Neural cell (in vitro differentiated cells): ENCODE measurements around the gene PCLO. TPM values are rescaled to one million over a fixed set of nuclear protein-coding genes. Genes with fewer than 3 reads are reported as not detected.

ENCODE experiments used
- H2AFZ ChIP-seq: fragments of 200-600, 300-800 bp; sonication (generic), shearing (Covaris generic); 2 replicates; pipeline ENCODE4 v1.6.0; 2014; ENCODE audit warnings: low read depth, mild to moderate bottlenecking, antibody characterized with exemption, low read length, moderate library complexity
- H3F3A ChIP-seq: fragments of 200-600 bp; shearing (Covaris generic); 2 replicates; pipeline ENCODE4 v1.6.1; 2016; ENCODE audit warnings: mild to moderate bottlenecking, moderate library complexity, mixed read lengths, antibody characterized with exemption, low read length; ENCODE audit not compliant: insufficient read depth, poor library complexity, severe bottlenecking
- H3K27ac ChIP-seq: fragments of 200-600, 300-800 bp; sonication (generic), shearing (Covaris generic); 2 replicates; pipeline ENCODE4 v1.5.1; 2014; ENCODE audit warnings: mild to moderate bottlenecking, low read length, moderate library complexity
- H3K27me3 ChIP-seq: fragments of 300-800, 200-600 bp; sonication (generic), shearing (Covaris generic); 2 replicates; pipeline ENCODE4 v1.6.0; 2014; ENCODE audit warnings: mild to moderate bottlenecking, low read depth, low read length, moderate library complexity; ENCODE audit not compliant: insufficient read depth
- H3K36me3 ChIP-seq: fragments of 300-800, 200-600 bp; sonication (generic), shearing (Covaris generic); 2 replicates; pipeline ENCODE4 v1.5.1; 2014; ENCODE audit warnings: mild to moderate bottlenecking, antibody characterized with exemption, low read length, moderate library complexity; ENCODE audit not compliant: insufficient read depth
- H3K4me2 ChIP-seq: fragments of 300-800, 200-600 bp; sonication (generic), shearing (Covaris generic); 2 replicates; pipeline ENCODE4 v1.6.0; 2014; ENCODE audit warnings: mild to moderate bottlenecking, low read length
- H3K4me3 ChIP-seq: fragments of 300-800, 200-600 bp; sonication (generic), shearing (Covaris generic); 2 replicates; pipeline ENCODE4 v1.5.1; 2014; ENCODE audit warnings: mild to moderate bottlenecking, low read length, moderate library complexity
- H3K79me2 ChIP-seq: fragments of 200-600 bp; shearing (Covaris generic); replicated peaks from 2 replicates; pipeline ENCODE4 v1.6.0; 2014; ENCODE audit warnings: mild to moderate bottlenecking, low read length, moderate library complexity; ENCODE audit not compliant: insufficient read depth
- H3K9ac ChIP-seq: fragments of 300-800, 200-600 bp; sonication (generic), shearing (Covaris generic); 2 replicates; pipeline ENCODE4 v1.6.1; 2016; ENCODE audit warnings: mild to moderate bottlenecking, low read length, mixed read lengths
- H3K9me2 ChIP-seq: fragments of 200-600 bp; shearing (Covaris generic); 2 replicates; pipeline ENCODE4 v1.6.1; 2016; ENCODE audit warnings: mild to moderate bottlenecking, low read length, mixed read lengths; ENCODE audit not compliant: insufficient read depth
- H3K9me3 ChIP-seq: fragments of 200-600, 300-800 bp; sonication (generic), shearing (Covaris generic); 2 replicates; pipeline ENCODE4 v1.6.1; 2016; ENCODE audit warnings: mild to moderate bottlenecking, mixed run types, low read length, moderate library complexity, mixed read lengths
- H4K20me1 ChIP-seq: fragments of 200-600 bp; shearing (Covaris generic); 2 replicates; pipeline ENCODE4 v1.6.1; 2016; ENCODE audit warnings: mild to moderate bottlenecking, mixed run types; ENCODE audit not compliant: insufficient read depth
- CTCF ChIP-seq: fragments of 450-650 bp; IDR thresholded peaks from 2 replicates; pipeline ENCODE4 v1.5.1; 2014; ENCODE audit warnings: antibody characterized with exemption, mild to moderate bottlenecking, moderate library complexity; ENCODE audit not compliant: poor library complexity, severe bottlenecking
- EP300 ChIP-seq: fragments of 450-650 bp; conservative IDR thresholded peaks from 2 replicates; pipeline ENCODE4 v1.6.1; 2014; ENCODE audit warnings: antibody characterized with exemption, mild to moderate bottlenecking, moderate library complexity; ENCODE audit not compliant: poor library complexity, severe bottlenecking
- MXI1 ChIP-seq: fragments of 450-650 bp; conservative IDR thresholded peaks from 2 replicates; pipeline ENCODE4 v1.6.1; 2014; ENCODE audit warnings: antibody characterized with exemption, mild to moderate bottlenecking; ENCODE audit not compliant: poor library complexity, severe bottlenecking
- POLR2AphosphoS5 ChIP-seq: IDR thresholded peaks from 2 replicates; pipeline ENCODE4 v1.6.1; 2012
- RAD21 ChIP-seq: fragments of 450-650 bp; conservative IDR thresholded peaks from 2 replicates; pipeline ENCODE4 v1.6.1; 2014; ENCODE audit warnings: antibody characterized with exemption, mild to moderate bottlenecking, moderate library complexity
- SMC3 ChIP-seq: fragments of 450-650 bp; conservative IDR thresholded peaks from 2 replicates; pipeline ENCODE4 v1.6.1; 2014; ENCODE audit warnings: antibody characterized with exemption, mild to moderate bottlenecking, moderate library complexity; ENCODE audit not compliant: poor library complexity
- polyA plus RNA-seq: library from polyadenylated mRNA; depleted of rRNA; stranded (reverse); fragments of >200 nt; gene quantifications from 2 replicates; pipeline ENCODE4 v1.2.3, GENCODE V29; 2014

Gene PCLO
- polyA plus RNA-seq, 1 donor from 2014 or later: 25.5 TPM

GRCh38 chr7:82760831-82761230, 401.9 kb downstream of the PCLO start:
- no peak overlapping the region for H3K27ac ChIP-seq
- H3K4me2 ChIP-seq: no peak overlapping the region
- no peaks in the 10 kb centered on the region for H3K36me3 ChIP-seq
- H3K27me3 ChIP-seq: no peaks in the 10 kb centered on the region
- TF ChIP-seq EP300 (no peak), CTCF (no peak), MXI1 (no peak)
- no peak overlapping the region for H3K9ac ChIP-seq
- H3K79me2 ChIP-seq: no peaks in the 10 kb centered on the region
- H2AFZ ChIP-seq: no peak overlapping the region
- no peaks in the 10 kb centered on the region for H3K9me3 ChIP-seq
- H3F3A ChIP-seq: no peaks in the 10 kb centered on the region
- no peaks in the 10 kb centered on the region for H3K9me2 ChIP-seq
- no peaks in the 10 kb centered on the region for H4K20me1 ChIP-seq
- no peak overlapping the region for H3K4me3 ChIP-seq

- Histone ChIP-seq H3K36me3 (no peaks in the 10 kb centered on the region), H2AFZ (no peak overlapping the region), H3K9me2 (no peaks in the 10 kb centered on the region), H3F3A (no peaks in the 10 kb centered on the region), H3K27ac (peak overlapping the region; percentile 59), H4K20me1 (no peaks in the 10 kb centered on the region), H3K79me2 (no peaks in the 10 kb centered on the region), H3K4me2 (no peak overlapping the region), H3K9me3 (no peaks in the 10 kb centered on the region), H3K9ac (no peak overlapping the region), H3K4me3 (no peak overlapping the region), H3K27me3 (no peaks in the 10 kb centered on the region)
- TF ChIP-seq SMC3: no peak
- TF ChIP-seq RAD21: no peak
- TF ChIP-seq EP300: peak; percentile 27
- no peak for TF ChIP-seq CTCF
Observed at GRCh38 chr7:82760074-82760473, 402.6 kb downstream of the PCLO start.

DNA sequence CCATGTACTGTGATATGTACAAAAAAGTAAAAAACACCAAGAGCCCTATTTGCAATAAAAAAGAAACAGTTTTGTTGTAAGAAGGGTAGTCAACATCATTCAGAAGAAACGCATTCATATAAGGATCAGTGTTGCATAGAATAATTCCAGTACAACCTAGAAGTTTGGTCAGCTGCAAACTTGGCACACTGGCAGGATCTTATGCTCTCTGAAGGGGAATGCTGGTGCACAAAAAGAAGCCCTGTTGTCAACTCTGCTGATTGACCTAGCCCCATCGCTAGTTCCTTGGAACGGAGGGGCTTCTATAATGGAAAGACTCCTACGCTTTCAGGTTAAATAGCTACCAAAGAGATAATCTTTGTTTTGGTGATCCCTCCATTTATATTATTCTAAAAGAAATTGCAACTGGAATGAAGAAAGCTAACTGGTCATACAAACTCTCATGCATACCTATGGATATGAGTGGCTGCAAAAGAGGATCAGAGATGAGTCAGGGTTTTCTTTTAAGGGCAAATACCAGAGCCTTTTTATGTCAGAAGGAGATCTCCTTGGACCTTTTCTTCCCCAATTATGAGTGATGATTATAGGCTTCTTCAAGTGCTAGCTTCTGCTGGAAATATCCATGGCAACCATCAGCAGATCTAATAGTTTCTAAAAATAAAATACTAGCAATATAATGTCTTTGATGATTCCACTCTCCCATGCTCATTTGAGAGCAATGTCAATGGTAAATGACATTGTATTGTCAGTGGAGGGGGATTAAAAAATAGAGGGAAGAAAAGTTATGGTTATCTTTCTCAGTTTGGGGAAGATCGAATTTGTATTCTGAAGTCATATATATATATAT, 406.8 kb downstream of the PCLO start:
- Histone ChIP-seq H3K9me3 (no peaks in the 10 kb centered on the region), H3K9me2 (no peaks in the 10 kb centered on the region), H3K79me2 (no peaks in the 10 kb centered on the region), H3K27ac (peak overlapping the region; percentile 84), H3F3A (no peaks in the 10 kb centered on the region), H3K36me3 (no peaks in the 10 kb centered on the region), H3K27me3 (no peaks in the 10 kb centered on the region), H4K20me1 (no peaks in the 10 kb centered on the region), H3K4me2 (peak overlapping the region; percentile 55), H2AFZ (no peak overlapping the region), H3K4me3 (peak overlapping the region; percentile 43), H3K9ac (peak overlapping the region; percentile 25)
- no peak for TF ChIP-seq CTCF
- peak; percentile 53 for TF ChIP-seq EP300
- TF ChIP-seq POLR2AphosphoS5: peak; percentile 26
